Adipose tissue (tissue), 3 donors: ENCODE data around the gene ATP11A. TPM values are rescaled to one million over a fixed set of nuclear protein-coding genes. Genes with fewer than 3 reads are reported as not detected.
"Not testable (repeated sequence)": the region's sequence is repeated elsewhere in the genome, so short reads cannot be mapped to it uniquely, and the experiment has no call there.

Experiments used
- H3K27ac ChIP-seq: one replicate; pipeline ENCODE4 v1.5.1; 2013; ENCODE audit warnings: low read depth, low read length
- WGBS, 3 donors: extraction: QIAGEN DNeasy Blood & Tissue Kit; methylation state at CpG; one replicate each; pipeline ENCODE4 v1.1.7; 2013; 5-methylcytosine and 5-hydroxymethylcytosine counted together
- polyA plus RNA-seq, 3 donors: library from polyadenylated mRNA; stranded (reverse); fragments of 200-250 nt; gene quantifications; one replicate each; pipeline ENCODE4 v1.2.3, GENCODE V29; 2013
- donor health status: healthy with polysubstance abuse.
- donor health status: Bipolar disorder and iron deficiency.
- donor health status: healthy.

Gene ATP11A
- polyA plus RNA-seq, 3 donors = 8.1 to 12.0 (median 9.9) TPM

GRCh38 chr13:112879283-112879833 lies 189.5 kb downstream of the ATP11A start:
- WGBS, 3 donors = 81 to 86% (median 81%) methylated on average over 20 of the region's 20 CpGs
- H3K27ac ChIP-seq = no peak overlapping the region

- H3K27ac ChIP-seq = no peak overlapping the region
- WGBS, 3 donors = 95 to 96% (median 95%) methylated on average over 22 of the region's 22 CpGs
Measured at GRCh38 chr13:112880221-112880641, 190.4 kb downstream of the ATP11A start.

- H3K27ac ChIP-seq = no peak overlapping the region
- 90 to 93% (median 92%) methylated on average over 21 of the region's 21 CpGs for WGBS, 3 donors
Measured at GRCh38 chr13:112880976-112881540, 191.2 kb downstream of the ATP11A start.

GRCh38 chr13:112881656-112882554 lies 192.1 kb downstream of the ATP11A start:
- H3K27ac ChIP-seq = no peak overlapping the region
- WGBS, 3 donors = 92 to 95% (median 93%) methylated on average over 35 of the region's 35 CpGs

GRCh38 chr13:112882555-112883024 lies 192.8 kb downstream of the ATP11A start:
- WGBS, 3 donors = 95 to 96% (median 96%) methylated on average over 26 to 34 of the region's 34 CpGs

GRCh38 chr13:112883241-112883945 lies 193.6 kb downstream of the ATP11A start:
- whole genome bisulfite sequencing, 3 donors = 91 to 94% (median 92%) methylated on average over 24 of the region's 24 CpGs
- no peak overlapping the region for H3K27ac ChIP-seq

More at GRCh38 chr13:112882555-112883024, 192.8 kb downstream of the ATP11A start:
- H3K27ac ChIP-seq = no peak overlapping the region

GRCh38 chr13:112884700-112885099 lies 194.9 kb downstream of the ATP11A start:
- H3K27ac ChIP-seq = not testable (repeated sequence)
- WGBS, 3 donors = 90 to 96% (median 94%) methylated on average over 13 of the region's 13 CpGs

GRCh38 chr13:112885242-112885781 lies 195.5 kb downstream of the ATP11A start:
- 78 to 90% (median 86%) methylated on average over 19 of the region's 19 CpGs for WGBS, 3 donors
- no peak overlapping the region for H3K27ac ChIP-seq

- WGBS, 3 donors = 2 to 18% (median 14%) methylated on average over 25 of the region's 25 CpGs
Measured at GRCh38 chr13:112885782-112886268, 196.0 kb downstream of the ATP11A start.

GRCh38 chr13:112887151-112887550 lies 197.3 kb downstream of the ATP11A start:
- no peak overlapping the region for H3K27ac ChIP-seq
- 86 to 91% (median 90%) methylated on average over 6 of the region's 6 CpGs for WGBS, 3 donors

More at GRCh38 chr13:112885782-112886268, 196.0 kb downstream of the ATP11A start:
- no peak overlapping the region for H3K27ac ChIP-seq

GRCh38 chr13:112887557-112887991 lies 197.7 kb downstream of the ATP11A start:
- no peak overlapping the region for H3K27ac ChIP-seq
- 77 to 79% (median 77%) methylated on average over 10 of the region's 10 CpGs for WGBS, 3 donors

GRCh38 chr13:112888238-112889111 lies 198.6 kb downstream of the ATP11A start:
- WGBS, 3 donors = 87 to 90% (median 89%) methylated on average over 32 to 34 of the region's 34 CpGs
- no peak overlapping the region for H3K27ac ChIP-seq

- 91 to 94% (median 91%) methylated on average over 39 to 42 of the region's 42 CpGs for WGBS, 3 donors
Measured at GRCh38 chr13:112889351-112890290, 199.8 kb downstream of the ATP11A start.

GRCh38 chr13:112890316-112891145 lies 200.7 kb downstream of the ATP11A start:
- no peak overlapping the region for H3K27ac ChIP-seq
- WGBS, 3 donors = 90 to 93% (median 90%) methylated on average over 27 of the region's 27 CpGs

More at GRCh38 chr13:112889351-112890290, 199.8 kb downstream of the ATP11A start:
- no peak overlapping the region for H3K27ac ChIP-seq
